B cell (primary cell): Measurements from ENCODE around the gene DCLK1. TPM values are rescaled to one million over a fixed set of nuclear protein-coding genes. Genes with fewer than 3 reads are reported as not detected.

ENCODE experiments used
- ATAC-seq: fragments of 200-7000 bp; cut with Tn5 transposase; one replicate; pipeline ENCODE4 v1.10.0; 2021; ENCODE audit warnings: low read depth, mild to moderate bottlenecking, moderate number of reproducible peaks, moderate library complexity
- CTCF ChIA-PET: fragments of 350-600 bp; sonication (Branson Sonifier 250); formaldehyde crosslinking; loops from one replicate; lab custom pipeline; 2021; ENCODE audit warnings: antibody characterized with exemption, inconsistent platforms; lab: Charles Lee
- POLR2A ChIA-PET: fragments of 350-600 bp; sonication (Branson Sonifier 250); formaldehyde crosslinking; loops from one replicate; lab custom pipeline; 2021; ENCODE audit warnings: antibody characterized with exemption; lab: Charles Lee
- DNase-seq: peaks from one replicate; pipeline ENCODE4 v3.0.0; 2013
- H2AFZ ChIP-seq: 2 replicates; pipeline ENCODE4 v1.6.1; 2012; ENCODE audit warnings: mild to moderate bottlenecking, low read depth, low read length; ENCODE audit not compliant: insufficient read depth, poor library complexity, severe bottlenecking
- H3K27ac ChIP-seq, 2 donors: 1 replicate in 1 of 2; 2 replicates in 1 of 2; pipeline ENCODE4 v1.5.1; 2012 to 2013; ENCODE audit warnings: low read length in 2 of 2, mild to moderate bottlenecking in 2 of 2, moderate library complexity in 1 of 2
- H3K27me3 ChIP-seq, 4 experiments: fragments of 200-600 bp in 1 of 4; sonication (generic) in 1 of 4; replicated peaks in 1 of 4; 1 replicate in 2 of 4; 2 replicates in 2 of 4; pipeline versions ENCODE4 v1.6.1 to v1.7.0; 2013 to 2016; ENCODE audit warnings: low read length in 3 of 4, mild to moderate bottlenecking in 2 of 4, mixed read lengths in 1 of 4, moderate library complexity in 1 of 4; ENCODE audit not compliant: insufficient read depth in 4 of 4, control insufficient read depth in 3 of 4; ENCODE audit errors: control extremely low read depth in 1 of 4
- H3K36me3 ChIP-seq, 2 experiments: replicated peaks in 1 of 2; 1 replicate in 1 of 2; 2 replicates in 1 of 2; pipeline versions ENCODE4 v1.6.1 to v1.7.1; 2013; ENCODE audit warnings: low read length in 1 of 2; ENCODE audit not compliant: insufficient read depth in 2 of 2, control insufficient read depth in 1 of 2; ENCODE audit errors: control extremely low read depth in 1 of 2, extremely low read depth in 1 of 2
- H3K4me1 ChIP-seq, 2 donors: fragments of 200-600 bp in 1 of 2; sonication (generic) in 1 of 2; 1 replicate in 1 of 2; 2 replicates in 1 of 2; pipeline versions ENCODE4 v1.5.1 to v1.6.1; 2013 to 2017; ENCODE audit warnings: low read length in 2 of 2; ENCODE audit not compliant: control insufficient read depth in 2 of 2, insufficient read depth in 2 of 2
- H3K4me2 ChIP-seq: replicated peaks from 2 replicates; pipeline ENCODE3; 2012; ENCODE audit warnings: mild to moderate bottlenecking, low read depth, low read length; ENCODE audit not compliant: poor library complexity, severe bottlenecking
- H3K4me3 ChIP-seq, 5 experiments: fragments of 200-600 bp in 1 of 5; sonication (generic) in 1 of 5; 1 replicate in 3 of 5; 2 replicates in 2 of 5; pipeline versions ENCODE4 v1.5.1 to v1.7.0; 2011 to 2016; ENCODE audit warnings: low read length in 4 of 5, mild to moderate bottlenecking in 4 of 5, low read depth in 2 of 5, control low read depth in 1 of 5, moderate library complexity in 1 of 5; ENCODE audit not compliant: insufficient read depth in 1 of 5; ENCODE audit errors: control extremely low read depth in 1 of 5, extremely low read depth in 1 of 5
- H3K79me2 ChIP-seq: fragments of 200-600 bp; sonication (generic); one replicate; pipeline ENCODE4 v1.6.0; 2016; ENCODE audit warnings: low read length; ENCODE audit not compliant: control insufficient read depth, insufficient read depth
- H3K9ac ChIP-seq: fragments of 200-600 bp; sonication (generic); 2 replicates; pipeline ENCODE4 v1.6.1; 2017; ENCODE audit warnings: mild to moderate bottlenecking, low read length, moderate library complexity
- H3K9me3 ChIP-seq, 3 donors: one replicate each; pipeline versions ENCODE4 v1.6.1 to v1.7.1; 2013; ENCODE audit warnings: low read length in 2 of 3; ENCODE audit not compliant: control insufficient read depth in 2 of 3, insufficient read depth in 1 of 3; ENCODE audit errors: control extremely low read depth in 1 of 3
- H4K20me1 ChIP-seq: 2 replicates; pipeline ENCODE4 v1.6.0; 2012; ENCODE audit warnings: mild to moderate bottlenecking, low read length; ENCODE audit not compliant: insufficient read depth, control insufficient read depth, poor library complexity, severe bottlenecking
- H3K27ac Mint-ChIP-seq: one replicate; pipeline ENCODE4 v1.8.0; 2021; ENCODE audit warnings: mixed read lengths
- H3K27me3 Mint-ChIP-seq: one replicate; pipeline ENCODE4 v1.8.0; 2021; ENCODE audit warnings: mixed read lengths
- H3K4me1 Mint-ChIP-seq: one replicate; pipeline ENCODE4 v1.8.0; 2021; ENCODE audit warnings: mixed read lengths
- H3K4me3 Mint-ChIP-seq: one replicate; pipeline ENCODE4 v1.8.0; 2021; ENCODE audit warnings: mixed read lengths
- H3K9me3 Mint-ChIP-seq: one replicate; pipeline ENCODE4 v1.8.0; 2022; ENCODE audit warnings: mixed read lengths; ENCODE audit not compliant: insufficient read depth
- EZH2 ChIP-seq: IDR thresholded peaks from 2 replicates; pipeline ENCODE4 v1.6.1; 2012; ENCODE audit warnings: borderline replicate concordance, low read depth, mild to moderate bottlenecking, moderate library complexity, low read length; ENCODE audit not compliant: insufficient read depth, poor library complexity, severe bottlenecking
- WGBS: methylation state at CpG from one replicate; pipeline ENCODE4 v1.1.5; 2013; ENCODE audit warnings: missing lambda C conversion rate; ENCODE audit not compliant: insufficient coverage; 5-methylcytosine and 5-hydroxymethylcytosine counted together
- intact Hi-C: fragments of 100-400 bp; cut with micrococcal nuclease; formaldehyde crosslinking; loops from one replicate; pipeline ENCODE4 v1.10.0; 2022
- polyA plus RNA-seq: library from polyadenylated mRNA; depleted of rRNA; stranded (reverse); fragments of >200 nt; gene quantifications from 2 replicates; pipeline ENCODE4 v1.2.3, GENCODE V29; 2012
- total RNA-seq, 2 donors: library from RNA; stranded (reverse); fragments of 120-200 nt in 1 of 2; gene quantifications; 1 replicate in 1 of 2; 2 replicates in 1 of 2; pipeline versions ENCODE4 v1.2.3 to v1.2.4, GENCODE V29; 2013 to 2022
- TF ChIP-seq, protein P1 (sequence below): fragments of 200-600 bp; IDR thresholded peaks from one replicate; pipeline ENCODE4 v1.8.0; 2022; ENCODE audit warnings: antibody characterized with exemption, mild to moderate bottlenecking

DCLK1 gene
- total and polyA plus RNA-seq, 2 donors (not counting 1 experiment from before 2014, with no cell fraction given), result not detected

DNA sequence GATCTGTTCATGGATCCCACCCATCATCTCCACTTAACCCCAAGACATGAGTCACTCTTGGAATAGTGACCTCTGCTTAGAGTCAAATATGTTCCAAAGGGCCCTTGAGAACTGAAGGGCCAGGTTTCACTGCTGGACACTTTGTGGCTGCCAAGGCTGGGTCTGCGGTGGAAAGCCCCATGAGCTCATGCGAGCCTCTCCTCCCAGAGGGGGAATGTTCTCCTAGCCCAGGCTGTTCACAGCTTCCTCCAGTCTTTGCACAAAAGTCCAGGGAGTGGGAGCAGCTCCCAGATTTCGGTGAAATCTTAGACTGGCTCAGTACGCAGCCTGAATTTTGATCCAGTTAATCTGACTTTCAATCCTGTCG is 732 bp upstream of the DCLK1 start:
- Histone ChIP-seq H3K4me1 (no peaks in the 10 kb centered on the region), H3K4me3 (no peak overlapping the region), H3K27me3 (peaks cover 0 to 30% (median 2%) of the 10 kb centered on the region in 4 experiments), H3K4me2 (no peak overlapping the region), H3K79me2 (no peaks in the 10 kb centered on the region), H3K9me3 (peaks cover 0 to 2% (median 1%) of the 10 kb centered on the region in 3 donors), H2AFZ (no peak overlapping the region), H3K27ac (no peak overlapping the region), H4K20me1 (no peaks in the 10 kb centered on the region), H3K9ac (no peak overlapping the region), H3K36me3 (no peaks in the 10 kb centered on the region)
- DNase-seq (no peak), ATAC-seq (no peak)
- no peak overlapping the region for H3K4me3 Mint-ChIP-seq
- H3K9me3 Mint-ChIP-seq, result no peaks in the 10 kb centered on the region
- TF ChIP-seq EZH2, result no peak
- TF ChIP-seq, protein P1, sequence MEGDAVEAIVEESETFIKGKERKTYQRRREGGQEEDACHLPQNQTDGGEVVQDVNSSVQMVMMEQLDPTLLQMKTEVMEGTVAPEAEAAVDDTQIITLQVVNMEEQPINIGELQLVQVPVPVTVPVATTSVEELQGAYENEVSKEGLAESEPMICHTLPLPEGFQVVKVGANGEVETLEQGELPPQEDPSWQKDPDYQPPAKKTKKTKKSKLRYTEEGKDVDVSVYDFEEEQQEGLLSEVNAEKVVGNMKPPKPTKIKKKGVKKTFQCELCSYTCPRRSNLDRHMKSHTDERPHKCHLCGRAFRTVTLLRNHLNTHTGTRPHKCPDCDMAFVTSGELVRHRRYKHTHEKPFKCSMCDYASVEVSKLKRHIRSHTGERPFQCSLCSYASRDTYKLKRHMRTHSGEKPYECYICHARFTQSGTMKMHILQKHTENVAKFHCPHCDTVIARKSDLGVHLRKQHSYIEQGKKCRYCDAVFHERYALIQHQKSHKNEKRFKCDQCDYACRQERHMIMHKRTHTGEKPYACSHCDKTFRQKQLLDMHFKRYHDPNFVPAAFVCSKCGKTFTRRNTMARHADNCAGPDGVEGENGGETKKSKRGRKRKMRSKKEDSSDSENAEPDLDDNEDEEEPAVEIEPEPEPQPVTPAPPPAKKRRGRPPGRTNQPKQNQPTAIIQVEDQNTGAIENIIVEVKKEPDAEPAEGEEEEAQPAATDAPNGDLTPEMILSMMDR, result no peak
- peaks cover 27% of the 10 kb centered on the region for H3K27me3 Mint-ChIP-seq
- CTCF ChIA-PET, result no interaction called here
- POLR2A ChIA-PET, result no interaction called here
- H3K4me1 Mint-ChIP-seq, result no peaks in the 10 kb centered on the region
- 90% methylated on average over 5 of the region's 5 CpGs for WGBS
- intact Hi-C loops, result no loop called here
- no peak overlapping the region for H3K27ac Mint-ChIP-seq

DNA sequence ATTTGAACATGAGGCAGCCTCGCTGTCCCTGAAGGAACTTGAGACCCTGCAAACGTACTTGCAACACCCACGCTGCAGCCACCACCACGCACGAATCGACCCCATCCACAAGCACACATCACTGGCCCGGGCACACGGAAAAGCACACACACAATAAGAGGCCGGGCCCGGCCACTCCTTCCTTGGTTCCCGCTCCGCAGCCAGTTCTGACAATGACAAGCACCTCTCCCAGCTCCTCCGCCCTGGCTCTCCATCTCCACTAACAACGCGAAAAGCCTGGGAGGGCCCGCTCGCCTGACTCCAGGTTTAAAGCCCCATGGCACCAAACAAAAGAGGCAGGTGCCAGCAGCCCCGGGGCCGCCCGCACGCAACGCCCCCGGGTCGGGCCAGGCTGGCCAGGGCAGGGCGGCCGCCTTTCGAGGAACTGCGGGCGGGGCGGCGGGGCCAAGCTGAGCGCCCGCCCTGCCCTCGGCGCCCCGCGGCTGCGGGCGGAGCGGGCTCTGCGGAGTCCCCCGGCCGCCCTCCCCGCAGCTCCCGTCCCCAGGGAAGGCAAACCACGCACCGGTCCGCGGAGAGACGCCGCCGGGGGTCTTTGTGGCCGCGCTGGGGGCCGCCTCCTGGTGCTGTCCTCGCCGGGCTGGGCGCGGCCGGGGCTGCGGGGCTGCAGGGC is 495 bp downstream of the DCLK1 start:
- DNase-seq (no peak), ATAC-seq (no peak)
- Histone ChIP-seq H3K27ac (no peak overlapping the region), H3K9ac (no peak overlapping the region), H3K9me3 (peaks cover 0 to 6% (median 1%) of the 10 kb centered on the region in 3 donors), H4K20me1 (no peaks in the 10 kb centered on the region), H3K4me2 (no peak overlapping the region), H3K79me2 (no peaks in the 10 kb centered on the region), H2AFZ (no peak overlapping the region), H3K4me3 (no peak overlapping the region), H3K4me1 (no peaks in the 10 kb centered on the region), H3K27me3 (peaks cover 0 to 28% (median 2%) of the 10 kb centered on the region in 4 experiments), H3K36me3 (no peaks in the 10 kb centered on the region)
- H3K27me3 Mint-ChIP-seq, result peaks cover 27% of the 10 kb centered on the region
- no peak overlapping the region for H3K4me3 Mint-ChIP-seq
- ChIA-PET CTCF (no interaction called here), POLR2A (no interaction called here)
- intact Hi-C loops, result no loop called here
- H3K9me3 Mint-ChIP-seq, result no peaks in the 10 kb centered on the region
- no peaks in the 10 kb centered on the region for H3K4me1 Mint-ChIP-seq
- TF ChIP-seq, protein P1, result no peak
- TF ChIP-seq EZH2, result no peak
- 4% methylated on average over 61 of the region's 61 CpGs for WGBS
- H3K27ac Mint-ChIP-seq, result no peak overlapping the region
